Lower lobe of right lung (tissue), 2 donors: Measurements from ENCODE around the gene ZNF511. TPM values are rescaled to one million over a fixed set of nuclear protein-coding genes. Genes with fewer than 3 reads are reported as not detected.

Experiments used
- ATAC-seq, 2 donors: fragments of 200-7000 bp; cut with Tn5 transposase; one replicate each; pipeline ENCODE4 v1.9.1; 2020 to 2022; ENCODE audit warnings: mild to moderate bottlenecking in 2 of 2, moderate library complexity in 2 of 2
- DNase-seq: peaks from one replicate; pipeline ENCODE4 v3.0.0-alpha.2; 2020
- H3K27ac ChIP-seq: fragments of 200-600 bp; one replicate; pipeline ENCODE4 v1.8.0; 2022
- H3K27me3 ChIP-seq: fragments of 200-600 bp; one replicate; pipeline ENCODE4 v1.8.0; 2022; ENCODE audit warnings: low read depth
- H3K36me3 ChIP-seq: fragments of 200-600 bp; one replicate; pipeline ENCODE4 v1.8.0; 2022; ENCODE audit warnings: mild to moderate bottlenecking
- H3K4me1 ChIP-seq: fragments of 200-600 bp; one replicate; pipeline ENCODE4 v1.8.0; 2022
- H3K4me3 ChIP-seq: fragments of 200-600 bp; one replicate; pipeline ENCODE4 v1.8.0; 2022; ENCODE audit warnings: mild to moderate bottlenecking
- H3K9me3 ChIP-seq: fragments of 200-600 bp; one replicate; pipeline ENCODE4 v1.8.0; 2022
- CTCF ChIP-seq: fragments of 200-600 bp; IDR thresholded peaks from one replicate; pipeline ENCODE4 v1.8.0; 2022; ENCODE audit warnings: antibody characterized with exemption, mild to moderate bottlenecking
- intact Hi-C: fragments of 100-400 bp; cut with DNase I; formaldehyde crosslinking; loops from one replicate; pipeline ENCODE4 v1.11.0; 2022
- total RNA-seq: library from RNA; stranded (reverse); fragmentation: NEBNext Ultra II Directional; extraction: Animal tissue kit (Norgen Biotek cat#: 25700); gene quantifications from one replicate; pipeline ENCODE4 v1.2.1, GENCODE V29; 2021
- donor health status: DM: no; HTN: yes; CAD: no; lungs with severe emphysema.

The ZNF511 gene
- total RNA-seq, 1 donor from 2014 or later: 44.8 TPM

GRCh38 chr10:133278577-133279265 is 30.0 kb upstream of the ZNF511 start:
- Histone ChIP-seq H3K4me3 (peak overlapping the region; percentile 19), H3K27me3 (peaks cover 18% of the 10 kb centered on the region), H3K36me3 (peaks cover 43% of the 10 kb centered on the region), H3K27ac (peak overlapping the region; percentile 81), H3K4me1 (peaks cover 46% of the 10 kb centered on the region), H3K9me3 (no peaks in the 10 kb centered on the region)
- no peak for TF ChIP-seq CTCF
- ATAC-seq (peak; percentile 42 to 65), DNase-seq (peak; percentile 83)
- intact Hi-C loops: no loop called here

- H3K27ac ChIP-seq: peak overlapping the region; percentile 81
- peaks cover 51% of the 10 kb centered on the region for H3K36me3 ChIP-seq
- no peak for TF ChIP-seq CTCF
- no peak overlapping the region for H3K4me3 ChIP-seq
- peaks cover 44% of the 10 kb centered on the region for H3K4me1 ChIP-seq
- no peak for DNase-seq
- H3K9me3 ChIP-seq: no peaks in the 10 kb centered on the region
- peaks cover 18% of the 10 kb centered on the region for H3K27me3 ChIP-seq
- no peak for ATAC-seq
- intact Hi-C loops: no loop called here
Observed at GRCh38 chr10:133279326-133280226, 29.1 kb upstream of the ZNF511 start.

GRCh38 chr10:133280391-133281059 is 28.2 kb upstream of the ZNF511 start:
- Histone ChIP-seq H3K4me3 (no peak overlapping the region), H3K36me3 (peaks cover 60% of the 10 kb centered on the region), H3K4me1 (peaks cover 36% of the 10 kb centered on the region), H3K27me3 (peaks cover 12% of the 10 kb centered on the region), H3K27ac (no peak overlapping the region), H3K9me3 (no peaks in the 10 kb centered on the region)
- ATAC-seq (no peak), DNase-seq (no peak)
- no peak for TF ChIP-seq CTCF
- intact Hi-C loops: no loop called here

GRCh38 chr10:133281084-133281483 is 27.6 kb upstream of the ZNF511 start:
- Histone ChIP-seq H3K27me3 (peaks cover 9% of the 10 kb centered on the region), H3K9me3 (no peaks in the 10 kb centered on the region), H3K36me3 (peaks cover 66% of the 10 kb centered on the region), H3K27ac (no peak overlapping the region), H3K4me3 (no peak overlapping the region), H3K4me1 (peaks cover 30% of the 10 kb centered on the region)
- intact Hi-C loops: no loop called here
- no peak for DNase-seq
- no peak for TF ChIP-seq CTCF
- ATAC-seq: no peak

GRCh38 chr10:133281628-133282372 is 26.9 kb upstream of the ZNF511 start:
- DNase-seq (no peak), ATAC-seq (no peak)
- Histone ChIP-seq H3K9me3 (no peaks in the 10 kb centered on the region), H3K4me1 (peaks cover 23% of the 10 kb centered on the region), H3K36me3 (peaks cover 73% of the 10 kb centered on the region), H3K4me3 (no peak overlapping the region), H3K27me3 (peaks cover 4% of the 10 kb centered on the region), H3K27ac (no peak overlapping the region)
- TF ChIP-seq CTCF: no peak
- intact Hi-C loops: no loop called here
